GM23338 (cell line): ENCODE results near the gene ZNF236.

Source experiments
- CTCF ChIP-seq, 2 experiments: fragments of 200-600 bp in 1 of 2; sonication (generic) in 1 of 2; conservative IDR thresholded peaks; 2 replicates each; pipeline versions ENCODE4 v1.5.1 to v1.6.1; 2016 to 2017; ENCODE audit warnings: antibody characterized with exemption in 2 of 2, low read depth in 2 of 2, mild to moderate bottlenecking in 2 of 2, moderate library complexity in 1 of 2
- ETS1 ChIP-seq: IDR thresholded peaks from 2 replicates; pipeline ENCODE4 v1.6.1; 2016; ENCODE audit warnings: antibody characterized with exemption
- EZH2 ChIP-seq: fragments of 200-600 bp; sonication (generic); IDR thresholded peaks from one replicate; pipeline ENCODE4 v1.8.0; 2017; ENCODE audit warnings: antibody characterized with exemption, mild to moderate bottlenecking, low read depth; ENCODE audit not compliant: unreplicated experiment
- EZH2phosphoT487 ChIP-seq: fragments of 200-600 bp; sonication (generic); IDR thresholded peaks from one replicate; pipeline ENCODE4 v1.8.1; 2018; ENCODE audit warnings: antibody characterized with exemption; ENCODE audit not compliant: unreplicated experiment
- JUNB ChIP-seq: IDR thresholded peaks from one replicate; pipeline ENCODE4 v1.6.1; 2016; ENCODE audit warnings: antibody characterized with exemption; ENCODE audit not compliant: unreplicated experiment
- POLR2AphosphoS5 ChIP-seq: IDR thresholded peaks from 2 replicates; pipeline ENCODE4 v1.6.1; 2016; ENCODE audit warnings: antibody characterized with exemption, low read depth
- REST ChIP-seq: IDR thresholded peaks from one replicate; pipeline ENCODE4 v1.6.1; 2018; ENCODE audit warnings: antibody characterized with exemption; ENCODE audit not compliant: unreplicated experiment
- ZNF114 ChIP-seq: fragments of 250-450 bp; sonication (Bioruptor Pico); IDR thresholded peaks from 2 replicates; pipeline ENCODE4 v1.5.0; 2020; ENCODE audit warnings: mild to moderate bottlenecking, moderate library complexity
- ZNF331 ChIP-seq: fragments of 250-450 bp; sonication (Bioruptor Pico); IDR thresholded peaks from 2 replicates; pipeline ENCODE4 v1.5.0; 2020; ENCODE audit warnings: low read depth, mild to moderate bottlenecking, moderate library complexity

- TF ChIP-seq CTCF (conservative IDR thresholded peaks at IDR 0.05; ENCODE audit: low read depth in 2 of 2): no peak
- no peak for TF ChIP-seq POLR2AphosphoS5
- no peak for TF ChIP-seq EZH2
- no peak for TF ChIP-seq EZH2phosphoT487
- no peak for TF ChIP-seq REST
- no peak for TF ChIP-seq ZNF331 (CRISPR knock-in tag)
- TF ChIP-seq JUNB: no peak
- no peak for TF ChIP-seq ETS1
- TF ChIP-seq ZNF114 (CRISPR knock-in tag): no peak
Observed at GRCh38 chr18:76953156-76953555, 130.8 kb downstream of the ZNF236 start.
